ENCODE results near the gene TMEM59. TPM values are rescaled to one million over a fixed set of nuclear protein-coding genes. Genes with fewer than 3 reads are reported as not detected.
A peak's percentile ranks its signal among the peaks of the same experiment; 100 is the strongest.

The TMEM59 gene, protein sequence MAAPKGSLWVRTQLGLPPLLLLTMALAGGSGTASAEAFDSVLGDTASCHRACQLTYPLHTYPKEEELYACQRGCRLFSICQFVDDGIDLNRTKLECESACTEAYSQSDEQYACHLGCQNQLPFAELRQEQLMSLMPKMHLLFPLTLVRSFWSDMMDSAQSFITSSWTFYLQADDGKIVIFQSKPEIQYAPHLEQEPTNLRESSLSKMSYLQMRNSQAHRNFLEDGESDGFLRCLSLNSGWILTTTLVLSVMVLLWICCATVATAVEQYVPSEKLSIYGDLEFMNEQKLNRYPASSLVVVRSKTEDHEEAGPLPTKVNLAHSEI
- total RNA-seq, result 103 and 123 TPM in 2 replicates

DNA sequence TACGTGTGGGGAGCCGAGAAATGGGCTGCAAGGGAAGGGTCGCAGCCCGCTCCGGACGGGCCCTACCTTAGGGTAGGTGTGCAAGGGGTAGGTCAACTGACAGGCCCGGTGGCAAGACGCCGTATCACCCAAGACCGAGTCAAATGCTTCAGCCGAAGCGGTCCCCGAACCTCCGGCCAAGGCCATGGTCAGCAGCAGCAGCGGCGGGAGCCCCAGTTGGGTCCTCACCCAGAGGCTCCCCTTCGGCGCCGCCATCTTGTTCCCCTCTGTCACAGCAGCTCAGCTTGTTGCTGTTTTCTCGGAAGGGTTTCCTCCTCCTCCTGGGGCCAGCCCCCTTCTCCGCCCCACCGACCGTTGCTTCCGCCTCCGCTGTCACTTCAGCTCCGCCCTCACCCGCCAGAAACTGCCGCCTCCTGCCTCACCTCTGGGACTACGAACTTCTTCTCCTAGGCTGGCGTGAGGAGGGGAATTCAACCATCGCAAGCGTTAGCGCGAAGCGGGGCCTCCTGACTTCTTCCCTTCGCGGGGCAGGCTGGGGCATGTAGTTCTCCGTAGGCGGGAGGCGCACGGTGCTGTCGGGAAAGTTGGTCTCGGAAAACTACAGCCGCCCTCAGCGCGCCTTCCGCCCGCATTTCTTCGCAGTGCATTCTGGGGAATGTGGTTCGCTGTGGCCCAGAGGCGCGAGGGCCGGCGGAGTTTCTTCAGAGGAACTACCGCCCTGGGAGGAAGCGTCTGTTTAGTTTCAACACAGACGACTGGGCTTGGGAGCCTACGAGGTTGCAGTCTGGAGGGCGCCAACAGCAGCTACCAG is at the start of gene TMEM59, which contains the start of gene TCEANC2:
TMEM59 (minus strand) TSS at position 271 of the 811 bp plus-strand sequence; CDS start at position 255, 16 bp downstream.
TCEANC2 (plus strand) TSS at position 675 of the 811 bp plus-strand sequence. CDS start 815 bp downstream, outside the sequence.
- intact Hi-C loops (cut with micrococcal nuclease), result loop anchor here (1.0 to 10.0 kb wide), 12 partner anchors 17 to 1998 kb away; partner anchors contain the start of genes BTF3L4, CYB5RL, LRRC42 and MAGOH
- peaks cover 17% of the 10 kb centered on the region for H3K36me3 Mint-ChIP-seq (ENCODE audit: low read depth)
- TF ChIP-seq, protein P1, sequence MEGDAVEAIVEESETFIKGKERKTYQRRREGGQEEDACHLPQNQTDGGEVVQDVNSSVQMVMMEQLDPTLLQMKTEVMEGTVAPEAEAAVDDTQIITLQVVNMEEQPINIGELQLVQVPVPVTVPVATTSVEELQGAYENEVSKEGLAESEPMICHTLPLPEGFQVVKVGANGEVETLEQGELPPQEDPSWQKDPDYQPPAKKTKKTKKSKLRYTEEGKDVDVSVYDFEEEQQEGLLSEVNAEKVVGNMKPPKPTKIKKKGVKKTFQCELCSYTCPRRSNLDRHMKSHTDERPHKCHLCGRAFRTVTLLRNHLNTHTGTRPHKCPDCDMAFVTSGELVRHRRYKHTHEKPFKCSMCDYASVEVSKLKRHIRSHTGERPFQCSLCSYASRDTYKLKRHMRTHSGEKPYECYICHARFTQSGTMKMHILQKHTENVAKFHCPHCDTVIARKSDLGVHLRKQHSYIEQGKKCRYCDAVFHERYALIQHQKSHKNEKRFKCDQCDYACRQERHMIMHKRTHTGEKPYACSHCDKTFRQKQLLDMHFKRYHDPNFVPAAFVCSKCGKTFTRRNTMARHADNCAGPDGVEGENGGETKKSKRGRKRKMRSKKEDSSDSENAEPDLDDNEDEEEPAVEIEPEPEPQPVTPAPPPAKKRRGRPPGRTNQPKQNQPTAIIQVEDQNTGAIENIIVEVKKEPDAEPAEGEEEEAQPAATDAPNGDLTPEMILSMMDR (IDR thresholded peaks at IDR 0.05), result no peak
- no peak within 1 kb of the TSS for H3K27ac Mint-ChIP-seq
- H3K4me1 Mint-ChIP-seq, result peaks cover 38% of the 10 kb centered on the region
- ChIA-PET CTCF (interaction anchor here (0.6 to 2.5 kb wide), 3 partner anchors 19 to 436 kb away, joined by 3 to 12 read pairs (median 5); no protein-coding TSS in a partner anchor), POLR2A (interaction anchor here (0.8 to 4.6 kb wide), 10 partner anchors 8 to 711 kb away, joined by 3 to 44 read pairs (median 4); partner anchors contain the start of genes CYB5RL, IFT25, LRRC42 and MRPL37)
- no peak within 1 kb of the TSS for H3K4me3 Mint-ChIP-seq
- DNase-seq (peak; percentile 92), ATAC-seq (ENCODE audit: low read depth) (peak; percentile 92)
- H3K27me3 Mint-ChIP-seq, result no peaks in the 10 kb centered on the region
- no peaks in the 10 kb centered on the region for H3K9me3 Mint-ChIP-seq

- Mint-ChIP-seq H3K9me3 (peaks cover 3% of the 10 kb centered on the region), H3K4me3 (no peak overlapping the region), H3K27me3 (no peaks in the 10 kb centered on the region), H3K4me1 (no peaks in the 10 kb centered on the region), H3K36me3 (ENCODE audit: low read depth) (peaks cover 60% of the 10 kb centered on the region), H3K27ac (no peak overlapping the region)
- intact Hi-C loops (cut with micrococcal nuclease), result no loop called here
- CTCF ChIA-PET, result no interaction called here
- DNase-seq, result no peak
- POLR2A ChIA-PET, result no interaction called here
- TF ChIP-seq, protein P1 (IDR thresholded peaks at IDR 0.05), result no peak
- ATAC-seq (ENCODE audit: low read depth), result no peak
Observed at GRCh38 chr1:54100500-54100899, 47.5 kb upstream of the TMEM59 start.

GRCh38 chr1:54099061-54099610 is 46.1 kb upstream of the TMEM59 start:
- no peaks in the 10 kb centered on the region for H3K27me3 Mint-ChIP-seq
- ATAC-seq (ENCODE audit: low read depth), result no peak
- H3K9me3 Mint-ChIP-seq, result peaks cover 3% of the 10 kb centered on the region
- ChIA-PET POLR2A (no interaction called here), CTCF (no interaction called here)
- peaks cover 60% of the 10 kb centered on the region for H3K36me3 Mint-ChIP-seq (ENCODE audit: low read depth)
- no peaks in the 10 kb centered on the region for H3K4me1 Mint-ChIP-seq
- intact Hi-C loops (cut with micrococcal nuclease), result no loop called here
- TF ChIP-seq, protein P1 (IDR thresholded peaks at IDR 0.05), result no peak
- H3K27ac Mint-ChIP-seq, result no peak overlapping the region
- no peak for DNase-seq
- no peak overlapping the region for H3K4me3 Mint-ChIP-seq

- DNase-seq, result no peak
- CTCF ChIA-PET, result no interaction called here
- no peak overlapping the region for H3K27ac Mint-ChIP-seq
- H3K4me3 Mint-ChIP-seq, result peak overlapping the region; percentile 12
- ATAC-seq (ENCODE audit: low read depth), result no peak
- peaks cover 62% of the 10 kb centered on the region for H3K36me3 Mint-ChIP-seq (ENCODE audit: low read depth)
- POLR2A ChIA-PET, result no interaction called here
- H3K9me3 Mint-ChIP-seq, result no peaks in the 10 kb centered on the region
- no peaks in the 10 kb centered on the region for H3K27me3 Mint-ChIP-seq
- TF ChIP-seq, protein P1 (IDR thresholded peaks at IDR 0.05), result no peak
- intact Hi-C loops (cut with micrococcal nuclease), result no loop called here
- H3K4me1 Mint-ChIP-seq, result no peaks in the 10 kb centered on the region
Observed at GRCh38 chr1:54096877-54097240, 43.9 kb upstream of the TMEM59 start.
